Cardiac fibroblast (primary cell): ENCODE data around the gene CHN2.

Source experiments
- DNase-seq, 2 donors: peaks; one replicate each; pipeline versions ENCODE4 v3.0.0 to v3.0.0-alpha.2; 2010; ENCODE audit warnings: low read depth in 2 of 2
- H3K4me3 ChIP-seq, 2 donors: replicated peaks in 1 of 2; 1 replicate in 1 of 2; 2 replicates in 1 of 2; pipeline ENCODE4 v1.5.1; 2011; ENCODE audit warnings: low read depth in 2 of 2, low read length in 2 of 2, mild to moderate bottlenecking in 2 of 2, moderate library complexity in 1 of 2
- CTCF ChIP-seq: IDR thresholded peaks from one replicate; pipeline ENCODE4 v1.5.1; 2011; ENCODE audit warnings: low read depth, mild to moderate bottlenecking, low read length, inconsistent platforms

Gene CHN2

GRCh38 chr7:29319719-29320521 is 125.3 kb downstream of the CHN2 start:
- DNase-seq = no peak
- TF ChIP-seq CTCF = no peak
- no peak overlapping the region for H3K4me3 ChIP-seq

GRCh38 chr7:29320577-29320976 is 126.0 kb downstream of the CHN2 start:
- no peak for TF ChIP-seq CTCF
- no peak overlapping the region for H3K4me3 ChIP-seq
- DNase-seq = no peak

GRCh38 chr7:29322023-29322712 is 127.6 kb downstream of the CHN2 start:
- no peak for DNase-seq
- no peak for TF ChIP-seq CTCF
- no peak overlapping the region for H3K4me3 ChIP-seq

GRCh38 chr7:29325476-29325875 is 130.9 kb downstream of the CHN2 start:
- TF ChIP-seq CTCF = no peak
- no peak for DNase-seq

GRCh38 chr7:29326864-29327263 is 132.3 kb downstream of the CHN2 start:
- TF ChIP-seq CTCF = no peak
- H3K4me3 ChIP-seq = no peak overlapping the region
- DNase-seq = no peak

More at GRCh38 chr7:29325476-29325875, 130.9 kb downstream of the CHN2 start:
- H3K4me3 ChIP-seq = no peak overlapping the region

- no peak for DNase-seq
- no peak for TF ChIP-seq CTCF
- no peak overlapping the region for H3K4me3 ChIP-seq
Observed at GRCh38 chr7:29327455-29327854, 132.9 kb downstream of the CHN2 start.
